ENCODE data around the gene DNAJC3.
"Not testable (repeated sequence)": the region's sequence is repeated elsewhere in the genome, so short reads cannot be mapped to it uniquely, and the experiment has no call there.

The DNAJC3 gene

GRCh38 chr13:95781016-95781415 lies 104.1 kb downstream of the DNAJC3 start:
- DNase-seq (ENCODE audit: low read depth in 3 of 3, low spot score in 1 of 3), result no peak

- not testable (repeated sequence) for DNase-seq (ENCODE audit: low read depth in 3 of 3, low spot score in 1 of 3)
Measured at GRCh38 chr13:95781940-95782339, 105.0 kb downstream of the DNAJC3 start.

GRCh38 chr13:95783747-95784146 lies 106.8 kb downstream of the DNAJC3 start:
- DNase-seq (ENCODE audit: low read depth in 3 of 3, low spot score in 1 of 3), result no peak

DNA sequence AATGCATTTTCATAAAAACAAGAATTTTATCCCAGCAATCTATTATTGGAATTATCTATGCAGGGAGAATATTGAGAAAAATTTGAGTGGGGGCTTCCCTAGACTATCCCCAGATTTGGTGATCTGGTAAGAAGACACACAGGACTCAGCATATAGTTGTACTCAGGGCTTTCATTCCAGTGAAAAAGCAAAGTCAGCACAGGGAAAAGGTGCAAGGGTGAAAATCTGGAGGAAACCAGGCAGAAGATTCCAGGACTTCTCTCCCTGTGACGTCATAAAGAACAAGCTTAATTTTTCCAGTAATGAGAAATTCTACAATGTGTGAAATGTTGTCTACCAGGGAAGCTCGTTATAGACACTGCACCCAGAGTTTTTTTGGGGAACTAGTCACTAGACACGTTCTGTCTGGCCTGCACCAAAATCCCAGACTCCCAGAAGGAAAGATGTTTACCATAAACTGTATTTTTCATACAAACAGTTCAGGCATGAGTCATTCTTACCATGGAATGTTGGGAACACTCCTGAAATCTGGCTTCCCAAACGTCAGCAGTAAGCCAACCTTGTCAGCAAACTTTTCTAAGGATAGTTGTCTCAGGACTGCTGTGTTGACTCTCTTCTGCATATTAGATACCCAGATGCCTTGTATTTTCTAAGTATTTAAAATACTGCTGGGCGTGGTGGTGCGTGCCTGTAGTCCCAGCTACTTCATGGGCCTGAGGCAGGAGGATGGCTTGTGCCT lies 107.4 kb downstream of the DNAJC3 start:
- no peak for DNase-seq (ENCODE audit: low read depth in 3 of 3, low spot score in 1 of 3)

GRCh38 chr13:95784900-95785290 lies 108.0 kb downstream of the DNAJC3 start:
- no peak for DNase-seq (ENCODE audit: low read depth in 3 of 3, low spot score in 1 of 3)

DNA sequence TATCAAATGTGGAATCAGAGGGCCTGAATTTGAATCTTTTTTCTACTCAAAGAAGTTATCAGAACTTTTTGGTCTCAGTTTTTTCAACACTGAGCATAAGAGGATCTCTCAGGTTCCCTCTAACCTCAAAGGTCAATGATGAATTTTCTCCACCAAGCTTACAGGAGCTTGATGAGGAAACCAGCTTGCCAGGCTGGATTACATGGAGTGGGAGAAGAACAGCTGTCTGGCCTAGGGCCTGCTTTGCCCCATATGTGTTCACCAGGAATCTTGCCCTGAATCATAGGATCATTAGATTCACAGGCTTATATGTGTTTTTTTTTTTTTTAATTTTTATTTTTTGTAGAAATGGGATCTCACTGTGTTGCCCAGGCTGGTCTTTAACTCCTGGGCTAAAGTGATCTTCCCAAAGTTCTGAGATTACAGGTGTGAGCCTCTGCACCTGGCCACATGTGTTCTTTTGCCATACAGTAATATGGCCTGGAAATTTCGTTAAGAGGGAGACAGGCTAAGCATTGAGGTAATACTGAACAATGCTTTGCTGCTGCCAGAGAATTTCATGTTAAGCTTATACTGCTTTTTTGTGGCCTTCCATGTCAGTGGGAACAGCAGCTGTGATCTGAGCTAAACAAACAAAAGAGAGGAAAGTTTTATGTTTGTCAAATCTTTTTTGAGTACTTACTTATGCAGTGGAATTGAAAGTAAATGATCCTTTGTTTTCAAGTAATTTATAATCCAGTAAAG lies 110.6 kb downstream of the DNAJC3 start:
- no peak for DNase-seq (ENCODE audit: low read depth in 3 of 3, low spot score in 1 of 3)

- DNase-seq (ENCODE audit: low read depth in 3 of 3, low spot score in 1 of 3), result no peak
Measured at GRCh38 chr13:95788100-95788463, 111.1 kb downstream of the DNAJC3 start.

GRCh38 chr13:95789315-95789714 lies 112.4 kb downstream of the DNAJC3 start:
- DNase-seq (ENCODE audit: low read depth in 3 of 3, low spot score in 1 of 3), result not testable (repeated sequence)

DNA sequence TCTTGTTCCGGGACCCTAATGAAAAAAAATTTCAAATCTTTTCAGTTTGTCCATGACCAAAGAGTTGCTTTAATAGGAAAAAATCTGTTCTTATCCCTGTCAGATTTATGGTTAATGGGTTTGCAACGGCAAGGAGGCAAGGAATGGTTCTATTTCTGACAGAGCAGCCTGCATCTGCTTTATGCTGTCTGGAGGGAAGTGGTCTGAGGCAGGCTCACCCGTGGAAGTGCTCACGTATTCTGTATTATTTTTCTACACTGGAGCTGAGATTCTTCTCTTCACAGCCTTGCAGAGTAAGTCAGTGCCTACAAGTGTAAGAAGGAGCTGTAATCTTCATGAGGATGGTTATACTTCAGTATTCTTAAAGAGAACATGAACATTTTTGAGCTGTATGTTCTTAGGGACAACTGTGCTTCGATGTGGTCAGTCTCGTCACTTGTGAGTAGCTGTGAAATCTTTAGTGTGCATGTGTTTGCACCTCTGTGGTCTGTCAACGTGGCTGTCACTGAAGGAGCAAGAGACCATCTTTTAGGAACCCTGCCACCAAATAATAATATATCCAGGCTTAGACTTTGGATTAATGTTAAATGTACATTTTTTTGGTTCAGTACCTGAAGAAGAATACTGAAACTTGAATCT lies 114.3 kb downstream of the DNAJC3 start:
- no peak for DNase-seq (ENCODE audit: low read depth in 3 of 3, low spot score in 1 of 3)

- no peak for DNase-seq (ENCODE audit: low read depth in 3 of 3, low spot score in 1 of 3)
Measured at GRCh38 chr13:95793018-95793555, 116.1 kb downstream of the DNAJC3 start.

- no peak for DNase-seq (ENCODE audit: low read depth in 3 of 3, low spot score in 1 of 3)
Measured at GRCh38 chr13:95793781-95794180, 116.8 kb downstream of the DNAJC3 start.

DNA sequence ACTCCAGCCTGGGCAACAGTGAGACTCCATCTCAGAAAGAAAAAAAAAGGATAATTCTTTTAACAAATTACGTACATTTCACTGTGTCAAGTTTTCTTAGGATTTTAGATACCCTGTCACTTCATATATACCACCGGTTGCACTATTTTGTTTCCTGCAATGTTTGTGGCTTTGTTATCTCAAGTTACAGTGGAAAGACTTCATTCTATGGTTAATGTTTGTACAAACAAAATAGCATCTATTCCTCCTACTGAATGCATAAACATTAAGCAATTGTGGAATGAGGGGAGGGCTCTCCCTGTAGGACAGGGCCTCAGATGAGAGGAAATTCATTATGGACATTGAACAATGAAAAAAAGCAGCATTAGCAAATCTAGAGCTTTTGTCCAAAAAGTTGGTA lies 120.1 kb downstream of the DNAJC3 start:
- no peak for DNase-seq (ENCODE audit: low read depth in 3 of 3, low spot score in 1 of 3)

DNA sequence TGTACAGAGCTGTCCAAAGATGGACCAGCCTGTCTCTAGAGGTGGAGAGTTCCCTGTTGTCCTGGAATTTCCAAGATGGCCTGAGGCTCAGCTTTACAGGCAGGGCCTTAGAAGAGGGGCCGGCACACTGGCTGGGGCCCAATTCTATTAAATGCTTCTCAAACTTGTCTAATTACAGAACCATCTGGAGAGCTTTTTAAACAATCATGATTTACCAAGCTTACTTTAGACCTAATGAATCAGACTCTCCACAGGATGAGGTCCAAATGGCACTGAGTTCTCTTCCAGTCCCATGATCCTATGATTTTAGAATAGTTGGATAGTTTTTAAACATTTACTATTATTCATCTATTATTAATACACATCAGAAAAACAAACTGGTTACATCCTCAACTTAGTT lies 123.5 kb downstream of the DNAJC3 start:
- DNase-seq (ENCODE audit: low read depth in 3 of 3, low spot score in 1 of 3), result no peak

DNA sequence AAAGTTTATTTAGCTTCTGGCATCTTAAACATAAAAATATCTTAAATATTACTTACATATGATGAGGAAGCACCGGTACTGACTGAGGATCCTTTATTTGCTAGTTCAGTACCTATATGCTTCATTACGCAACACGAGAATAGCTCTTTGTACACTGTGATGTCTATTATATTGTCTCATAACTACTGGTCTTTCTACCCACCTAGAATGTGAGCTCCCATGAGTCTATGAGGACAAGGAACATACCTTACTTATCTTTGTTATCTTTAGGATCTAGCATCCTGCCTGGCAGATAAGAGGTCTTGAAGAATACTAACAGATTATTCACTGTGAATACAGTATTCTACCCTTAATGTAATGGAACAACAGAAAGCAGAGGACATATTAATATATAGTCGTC lies 124.9 kb downstream of the DNAJC3 start:
- no peak for DNase-seq (ENCODE audit: low read depth in 3 of 3, low spot score in 1 of 3)

DNA sequence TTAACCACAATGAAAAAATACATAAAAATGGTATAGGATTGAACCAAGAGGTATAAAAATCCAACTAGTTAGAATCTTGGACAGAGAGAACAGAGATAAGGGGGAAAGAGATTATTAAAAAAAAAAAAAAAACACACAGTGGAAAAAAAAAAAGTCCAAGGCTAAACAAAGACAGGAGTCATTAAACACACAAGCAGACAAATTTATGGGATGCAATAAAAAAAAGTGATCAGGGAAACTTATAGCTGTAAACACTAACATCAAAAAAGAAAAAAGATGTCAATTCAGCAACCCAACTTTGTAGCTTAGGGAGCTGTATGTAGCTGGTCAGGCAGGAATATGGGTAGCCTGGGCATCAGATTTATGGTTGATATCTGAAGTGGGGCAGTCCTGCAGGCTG lies 129.0 kb downstream of the DNAJC3 start:
- no peak for DNase-seq (ENCODE audit: low read depth in 3 of 3, low spot score in 1 of 3)

- DNase-seq (ENCODE audit: low read depth in 3 of 3, low spot score in 1 of 3), result no peak
Measured at GRCh38 chr13:95809429-95809828, 132.5 kb downstream of the DNAJC3 start.

- no peak for DNase-seq (ENCODE audit: low read depth in 3 of 3, low spot score in 1 of 3)
Measured at GRCh38 chr13:95813139-95813538, 136.2 kb downstream of the DNAJC3 start.

DNA sequence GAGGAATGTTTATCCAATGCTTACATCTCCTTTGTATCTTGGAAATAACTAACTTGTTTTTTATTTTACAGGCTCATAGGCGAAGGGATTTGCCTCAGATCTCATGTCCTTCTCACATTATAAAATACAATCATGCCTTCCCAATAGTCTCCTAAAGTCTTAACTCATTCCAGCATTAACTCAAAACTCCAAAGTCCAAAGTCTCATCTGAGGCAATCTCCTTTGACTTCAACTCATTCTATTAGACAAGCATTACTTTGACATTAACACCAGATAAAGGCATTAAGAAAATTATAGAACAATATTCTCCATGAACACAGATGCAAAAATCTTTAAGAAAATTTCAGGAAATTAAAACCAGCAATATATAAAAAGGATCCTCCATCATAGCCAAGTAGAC lies 137.6 kb downstream of the DNAJC3 start:
- DNase-seq (ENCODE audit: low read depth in 3 of 3, low spot score in 1 of 3), result no peak

DNA sequence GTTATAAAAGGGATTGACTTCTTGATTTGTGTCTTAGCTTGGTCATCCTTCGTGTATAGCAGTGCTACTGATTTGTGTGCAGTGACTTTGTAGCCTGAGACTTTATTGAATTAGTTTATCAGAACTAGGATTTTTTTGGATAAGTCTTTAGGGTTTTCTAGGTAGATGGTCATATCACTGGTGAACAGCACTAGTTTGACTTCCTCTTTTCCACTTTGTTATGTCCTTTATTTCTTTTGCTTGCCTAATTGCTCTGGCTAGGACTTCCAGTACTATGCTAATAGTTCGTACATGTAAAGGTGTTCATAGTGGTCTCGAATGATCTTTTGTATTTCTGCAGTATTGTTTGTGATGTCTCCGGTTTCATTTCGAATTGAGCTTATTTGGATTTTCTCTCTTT lies 145.4 kb downstream of the DNAJC3 start:
- no peak for DNase-seq (ENCODE audit: low read depth in 3 of 3, low spot score in 1 of 3)

GRCh38 chr13:95833126-95833525 lies 156.2 kb downstream of the DNAJC3 start:
- no peak for DNase-seq (ENCODE audit: low read depth in 3 of 3, low spot score in 1 of 3)

GRCh38 chr13:95833719-95834118 lies 156.8 kb downstream of the DNAJC3 start:
- DNase-seq (ENCODE audit: low read depth in 3 of 3, low spot score in 1 of 3), result no peak

DNA sequence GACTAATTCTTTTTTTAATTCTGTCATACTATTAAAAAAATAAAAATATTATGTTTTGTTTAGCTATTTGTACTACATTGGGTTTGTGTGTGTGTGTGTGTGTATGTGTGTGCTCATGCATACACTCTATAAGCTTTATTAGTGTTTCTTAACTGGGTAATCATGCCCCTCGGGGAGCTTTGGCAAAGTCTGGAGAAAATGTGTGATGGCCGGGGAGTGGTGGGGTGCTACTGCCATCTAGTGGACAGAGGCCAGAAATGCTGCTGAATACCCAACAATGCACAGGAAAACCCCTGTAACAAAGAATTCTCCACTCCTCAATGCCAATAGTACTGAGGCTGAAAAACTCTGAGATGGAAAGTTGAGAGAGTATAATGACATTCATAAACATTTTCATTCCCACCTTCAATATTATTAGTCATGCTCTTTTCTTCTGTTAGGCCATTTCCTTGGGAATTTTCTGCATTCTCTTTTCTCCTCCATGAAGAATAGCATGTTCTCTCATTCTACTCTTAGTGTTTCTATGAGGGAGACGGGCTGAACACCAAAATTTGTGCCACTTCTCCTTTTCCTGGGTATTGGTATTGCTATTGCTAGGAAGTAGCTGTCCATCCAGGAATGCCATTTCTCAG lies 157.3 kb downstream of the DNAJC3 start:
- peak; percentile 29 to 53 (median 42) for DNase-seq (ENCODE audit: low read depth in 3 of 3, low spot score in 1 of 3)
